ENCODE data around the gene LIMA1.
A peak's percentile ranks its signal among the peaks of the same experiment; 100 is the strongest.
"Not testable (repeated sequence)": the region's sequence is repeated elsewhere in the genome, so short reads cannot be mapped to it uniquely, and the experiment has no call there.

The LIMA1 gene

GRCh38 chr12:50248411-50248810 lies 34.9 kb downstream of the LIMA1 start:
- Histone ChIP-seq H3K27ac (ENCODE audit: low read depth, low read length, severe bottlenecking) (no peak overlapping the region), H3K4me1 (ENCODE audit: control insufficient read depth, insufficient read depth, low read length, poor library complexity, severe bottlenecking) (peaks cover 14% of the 10 kb centered on the region)

GRCh38 chr12:50247665-50248064 lies 35.7 kb downstream of the LIMA1 start:
- H3K9me3 ChIP-seq (ENCODE audit: control insufficient read depth, low read length); H3K36me3 ChIP-seq (ENCODE audit: control insufficient read depth, insufficient read depth, low read length); H3K4me3 ChIP-seq (ENCODE audit: extremely low read depth, insufficient read depth, low read length, poor library complexity, severe bottlenecking); H3K27ac ChIP-seq (ENCODE audit: low read depth, low read length, severe bottlenecking): not testable (repeated sequence)
- WGBS, 2 experiments (ENCODE audit: insufficient coverage in 2 of 2): 92 to 97% methylated on average over 5 to 8 of the region's 9 CpGs
- peaks cover 14% of the 10 kb centered on the region for H3K4me1 ChIP-seq (ENCODE audit: control insufficient read depth, insufficient read depth, low read length, poor library complexity, severe bottlenecking)

More at GRCh38 chr12:50248411-50248810, 34.9 kb downstream of the LIMA1 start:
- H3K4me3 ChIP-seq (ENCODE audit: extremely low read depth, insufficient read depth, low read length, poor library complexity, severe bottlenecking): no peak overlapping the region
- 88 to 100% methylated on average over 1 to 2 of the region's 4 CpGs for WGBS, 2 experiments (ENCODE audit: insufficient coverage in 2 of 2)
- H3K36me3 ChIP-seq (ENCODE audit: control insufficient read depth, insufficient read depth, low read length): no peaks in the 10 kb centered on the region
- H3K9me3 ChIP-seq (ENCODE audit: control insufficient read depth, low read length): no peaks in the 10 kb centered on the region

GRCh38 chr12:50246873-50247612 lies 36.3 kb downstream of the LIMA1 start:
- Histone ChIP-seq H3K27ac (ENCODE audit: low read depth, low read length, severe bottlenecking) (peak overlapping the region; percentile 64), H3K4me3 (ENCODE audit: extremely low read depth, insufficient read depth, low read length, poor library complexity, severe bottlenecking) (no peak overlapping the region), H3K36me3 (ENCODE audit: control insufficient read depth, insufficient read depth, low read length) (no peaks in the 10 kb centered on the region), H3K4me1 (ENCODE audit: control insufficient read depth, insufficient read depth, low read length, poor library complexity, severe bottlenecking) (peaks cover 14% of the 10 kb centered on the region), H3K9me3 (ENCODE audit: control insufficient read depth, low read length) (no peaks in the 10 kb centered on the region)
- WGBS, 2 experiments (ENCODE audit: insufficient coverage in 2 of 2): 89 to 100% methylated on average over 1 of the region's 3 CpGs

- H3K27ac ChIP-seq (ENCODE audit: low read depth, low read length, severe bottlenecking): peak overlapping the region; percentile 64
- no peak overlapping the region for H3K4me3 ChIP-seq (ENCODE audit: extremely low read depth, insufficient read depth, low read length, poor library complexity, severe bottlenecking)
- 83 to 93% methylated on average over 4 to 6 of the region's 7 CpGs for WGBS, 2 experiments (ENCODE audit: insufficient coverage in 2 of 2)
Measured at GRCh38 chr12:50246197-50246865, 37.0 kb downstream of the LIMA1 start.

GRCh38 chr12:50243507-50243906 lies 39.8 kb downstream of the LIMA1 start:
- Histone ChIP-seq H3K9me3 (ENCODE audit: control insufficient read depth, low read length) (no peaks in the 10 kb centered on the region), H3K4me3 (ENCODE audit: extremely low read depth, insufficient read depth, low read length, poor library complexity, severe bottlenecking) (no peak overlapping the region), H3K4me1 (ENCODE audit: control insufficient read depth, insufficient read depth, low read length, poor library complexity, severe bottlenecking) (peaks cover 31% of the 10 kb centered on the region), H3K36me3 (ENCODE audit: control insufficient read depth, insufficient read depth, low read length) (no peaks in the 10 kb centered on the region), H3K27ac (ENCODE audit: low read depth, low read length, severe bottlenecking) (no peak overlapping the region)
- 57 to 80% methylated on average over 1 of the region's 1 CpG for WGBS, 2 experiments (ENCODE audit: insufficient coverage in 2 of 2)

More at GRCh38 chr12:50246197-50246865, 37.0 kb downstream of the LIMA1 start:
- no peaks in the 10 kb centered on the region for H3K36me3 ChIP-seq (ENCODE audit: control insufficient read depth, insufficient read depth, low read length)
- no peaks in the 10 kb centered on the region for H3K9me3 ChIP-seq (ENCODE audit: control insufficient read depth, low read length)
- H3K4me1 ChIP-seq (ENCODE audit: control insufficient read depth, insufficient read depth, low read length, poor library complexity, severe bottlenecking): peaks cover 17% of the 10 kb centered on the region

GRCh38 chr12:50242751-50243191 lies 40.5 kb downstream of the LIMA1 start:
- H3K36me3 ChIP-seq (ENCODE audit: control insufficient read depth, insufficient read depth, low read length): no peaks in the 10 kb centered on the region
- 83% methylated on average over 1 of the region's 1 CpG; no CpG with 5 or more reads in 1 of the 2 experiments for WGBS, 2 experiments (ENCODE audit: insufficient coverage in 2 of 2)
- no peak overlapping the region for H3K4me3 ChIP-seq (ENCODE audit: extremely low read depth, insufficient read depth, low read length, poor library complexity, severe bottlenecking)
- H3K27ac ChIP-seq (ENCODE audit: low read depth, low read length, severe bottlenecking): peak overlapping the region; percentile 87
- H3K9me3 ChIP-seq (ENCODE audit: control insufficient read depth, low read length): no peaks in the 10 kb centered on the region
- peaks cover 31% of the 10 kb centered on the region for H3K4me1 ChIP-seq (ENCODE audit: control insufficient read depth, insufficient read depth, low read length, poor library complexity, severe bottlenecking)

- Histone ChIP-seq H3K9me3 (ENCODE audit: control insufficient read depth, low read length) (no peaks in the 10 kb centered on the region), H3K36me3 (ENCODE audit: control insufficient read depth, insufficient read depth, low read length) (no peaks in the 10 kb centered on the region), H3K4me1 (ENCODE audit: control insufficient read depth, insufficient read depth, low read length, poor library complexity, severe bottlenecking) (peaks cover 19% of the 10 kb centered on the region), H3K4me3 (ENCODE audit: extremely low read depth, insufficient read depth, low read length, poor library complexity, severe bottlenecking) (no peak overlapping the region), H3K27ac (ENCODE audit: low read depth, low read length, severe bottlenecking) (no peak overlapping the region)
- WGBS, 2 experiments (ENCODE audit: insufficient coverage in 2 of 2): no CpG with 5 or more reads among the region's 1 CpG
Measured at GRCh38 chr12:50241178-50241577, 42.1 kb downstream of the LIMA1 start.

GRCh38 chr12:50240792-50241114 lies 42.6 kb downstream of the LIMA1 start:
- no peaks in the 10 kb centered on the region for H3K9me3 ChIP-seq (ENCODE audit: control insufficient read depth, low read length)
- H3K4me3 ChIP-seq (ENCODE audit: extremely low read depth, insufficient read depth, low read length, poor library complexity, severe bottlenecking): no peak overlapping the region
- 89 to 94% methylated on average over 1 of the region's 1 CpG for WGBS, 2 experiments (ENCODE audit: insufficient coverage in 2 of 2)
- no peak overlapping the region for H3K27ac ChIP-seq (ENCODE audit: low read depth, low read length, severe bottlenecking)
- H3K36me3 ChIP-seq (ENCODE audit: control insufficient read depth, insufficient read depth, low read length): no peaks in the 10 kb centered on the region
- peaks cover 17% of the 10 kb centered on the region for H3K4me1 ChIP-seq (ENCODE audit: control insufficient read depth, insufficient read depth, low read length, poor library complexity, severe bottlenecking)

- Histone ChIP-seq H3K27ac (ENCODE audit: low read depth, low read length, severe bottlenecking) (no peak overlapping the region), H3K9me3 (ENCODE audit: control insufficient read depth, low read length) (no peaks in the 10 kb centered on the region), H3K36me3 (ENCODE audit: control insufficient read depth, insufficient read depth, low read length) (no peaks in the 10 kb centered on the region), H3K4me1 (ENCODE audit: control insufficient read depth, insufficient read depth, low read length, poor library complexity, severe bottlenecking) (peaks cover 17% of the 10 kb centered on the region), H3K4me3 (ENCODE audit: extremely low read depth, insufficient read depth, low read length, poor library complexity, severe bottlenecking) (no peak overlapping the region)
- 96% methylated on average over 7 of the region's 7 CpGs for WGBS, 2 experiments (ENCODE audit: insufficient coverage in 2 of 2)
Measured at GRCh38 chr12:50240096-50240791, 43.1 kb downstream of the LIMA1 start.

GRCh38 chr12:50239355-50239891 lies 43.9 kb downstream of the LIMA1 start:
- H3K27ac ChIP-seq (ENCODE audit: low read depth, low read length, severe bottlenecking): no peak overlapping the region
- 85 to 93% methylated on average over 7 to 9 of the region's 10 CpGs for WGBS, 2 experiments (ENCODE audit: insufficient coverage in 2 of 2)
- H3K4me1 ChIP-seq (ENCODE audit: control insufficient read depth, insufficient read depth, low read length, poor library complexity, severe bottlenecking): peaks cover 17% of the 10 kb centered on the region
- H3K9me3 ChIP-seq (ENCODE audit: control insufficient read depth, low read length): no peaks in the 10 kb centered on the region
- no peak overlapping the region for H3K4me3 ChIP-seq (ENCODE audit: extremely low read depth, insufficient read depth, low read length, poor library complexity, severe bottlenecking)
- no peaks in the 10 kb centered on the region for H3K36me3 ChIP-seq (ENCODE audit: control insufficient read depth, insufficient read depth, low read length)

Measured in mesodermal cell (in vitro differentiated cells).